ENCODE data around the gene DYNC1H1. TPM values are rescaled to one million over a fixed set of nuclear protein-coding genes. Genes with fewer than 3 reads are reported as not detected.

The DYNC1H1 gene
- total and polyA plus RNA-seq, 2 of the 13 experiments (the other 11 are each of a cell fraction or from before 2014, with no cell fraction given): 74.4 to 239 TPM

DNA sequence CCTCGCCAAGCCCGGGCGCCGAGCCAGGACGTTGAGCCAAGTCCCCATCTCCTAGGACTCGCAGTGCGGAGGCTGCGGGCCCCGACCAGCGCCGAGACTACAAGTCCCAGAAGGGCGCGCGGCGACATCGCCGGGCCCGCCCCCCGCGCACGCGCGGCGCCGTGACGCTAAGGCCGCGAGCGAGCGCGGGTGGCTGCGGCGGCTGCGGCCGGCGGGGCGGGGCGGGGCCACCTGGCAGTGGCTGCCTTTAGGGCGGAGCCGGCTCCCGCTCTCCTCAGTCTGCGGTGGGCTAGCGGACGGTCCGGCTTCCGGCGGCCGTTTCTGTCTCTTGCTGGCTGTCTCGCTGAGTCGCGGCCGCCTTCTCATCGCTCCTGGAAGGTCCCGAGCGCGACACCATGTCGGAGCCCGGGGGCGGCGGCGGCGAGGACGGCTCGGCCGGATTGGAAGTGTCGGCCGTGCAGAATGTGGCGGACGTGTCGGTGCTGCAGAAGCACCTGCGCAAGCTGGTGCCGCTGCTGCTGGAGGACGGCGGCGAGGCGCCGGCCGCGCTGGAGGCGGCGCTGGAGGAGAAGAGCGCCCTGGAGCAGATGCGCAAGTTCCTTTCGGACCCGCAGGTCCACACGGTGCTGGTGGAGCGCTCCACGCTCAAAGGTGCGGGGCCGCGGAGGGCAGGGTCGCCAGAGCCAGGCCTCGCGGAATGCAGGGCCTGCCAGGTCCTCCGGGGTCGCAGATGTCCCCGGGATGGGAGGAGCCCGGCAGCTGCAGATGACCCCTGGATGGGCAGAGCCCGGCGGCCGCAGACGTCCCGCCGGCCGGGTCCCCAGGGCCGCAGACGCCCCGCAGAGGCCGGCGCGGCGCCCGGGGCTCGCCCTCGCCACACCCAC is at the start of gene DYNC1H1 (continued):
- TF ChIP-seq, protein P1, sequence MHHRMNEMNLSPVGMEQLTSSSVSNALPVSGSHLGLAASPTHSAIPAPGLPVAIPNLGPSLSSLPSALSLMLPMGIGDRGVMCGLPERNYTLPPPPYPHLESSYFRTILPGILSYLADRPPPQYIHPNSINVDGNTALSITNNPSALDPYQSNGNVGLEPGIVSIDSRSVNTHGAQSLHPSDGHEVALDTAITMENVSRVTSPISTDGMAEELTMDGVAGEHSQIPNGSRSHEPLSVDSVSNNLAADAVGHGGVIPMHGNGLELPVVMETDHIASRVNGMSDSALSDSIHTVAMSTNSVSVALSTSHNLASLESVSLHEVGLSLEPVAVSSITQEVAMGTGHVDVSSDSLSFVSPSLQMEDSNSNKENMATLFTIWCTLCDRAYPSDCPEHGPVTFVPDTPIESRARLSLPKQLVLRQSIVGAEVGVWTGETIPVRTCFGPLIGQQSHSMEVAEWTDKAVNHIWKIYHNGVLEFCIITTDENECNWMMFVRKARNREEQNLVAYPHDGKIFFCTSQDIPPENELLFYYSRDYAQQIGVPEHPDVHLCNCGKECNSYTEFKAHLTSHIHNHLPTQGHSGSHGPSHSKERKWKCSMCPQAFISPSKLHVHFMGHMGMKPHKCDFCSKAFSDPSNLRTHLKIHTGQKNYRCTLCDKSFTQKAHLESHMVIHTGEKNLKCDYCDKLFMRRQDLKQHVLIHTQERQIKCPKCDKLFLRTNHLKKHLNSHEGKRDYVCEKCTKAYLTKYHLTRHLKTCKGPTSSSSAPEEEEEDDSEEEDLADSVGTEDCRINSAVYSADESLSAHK (CRISPR knock-in tag; IDR thresholded peaks at IDR 0.05; ENCODE audit: borderline replicate concordance): no peak
- TF ChIP-seq, protein P2, sequence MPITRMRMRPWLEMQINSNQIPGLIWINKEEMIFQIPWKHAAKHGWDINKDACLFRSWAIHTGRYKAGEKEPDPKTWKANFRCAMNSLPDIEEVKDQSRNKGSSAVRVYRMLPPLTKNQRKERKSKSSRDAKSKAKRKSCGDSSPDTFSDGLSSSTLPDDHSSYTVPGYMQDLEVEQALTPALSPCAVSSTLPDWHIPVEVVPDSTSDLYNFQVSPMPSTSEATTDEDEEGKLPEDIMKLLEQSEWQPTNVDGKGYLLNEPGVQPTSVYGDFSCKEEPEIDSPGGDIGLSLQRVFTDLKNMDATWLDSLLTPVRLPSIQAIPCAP (CRISPR knock-in tag; IDR thresholded peaks at IDR 0.05; ENCODE audit: low read depth): no peak
- TF ChIP-seq ZNF160 (CRISPR knock-in tag; IDR thresholded peaks at IDR 0.05) (0 out of 2 replicates have a peak, but pooled peaks have one; percentile 56), ZNF841 (CRISPR knock-in tag; IDR thresholded peaks at IDR 0.05; ENCODE audit: borderline replicate concordance) (0 out of 2 replicates have a peak, but pooled peaks have one; percentile 55), HDAC2 (CRISPR knock-in tag; IDR thresholded peaks at IDR 0.05) (no peak), ZNF761 (CRISPR knock-in tag; conservative IDR thresholded peaks at IDR 0.05) (peak; percentile 61; the same call in 1 of the 2 replicates), ZNF350 (CRISPR knock-in tag; IDR thresholded peaks at IDR 0.05; ENCODE audit: borderline replicate concordance, low read depth) (peak; percentile 68; the same call in 1 of the 2 replicates), HNRNPK (IDR thresholded peaks at IDR 0.05; ENCODE audit: low read depth, low read length, poor library complexity, severe bottlenecking) (no peak), MBNL3 (CRISPR knock-in tag; conservative IDR thresholded peaks at IDR 0.05) (no peak), ZNF24 (IDR thresholded peaks at IDR 0.05) (no peak), ZNF83 (CRISPR knock-in tag; IDR thresholded peaks at IDR 0.05; ENCODE audit: borderline replicate concordance) (0 out of 2 replicates have a peak, but pooled peaks have one; percentile 31), MTA1 (CRISPR knock-in tag; IDR thresholded peaks at IDR 0.05; ENCODE audit: borderline replicate concordance) (no peak), ZZZ3 (CRISPR knock-in tag; IDR thresholded peaks at IDR 0.05; ENCODE audit: borderline replicate concordance) (peak; percentile 44), ZNF766 (CRISPR knock-in tag; IDR thresholded peaks at IDR 0.05; ENCODE audit: borderline replicate concordance) (peak; percentile 31; the same call in 1 of the 2 replicates)
- TF ChIP-seq, protein P3, sequence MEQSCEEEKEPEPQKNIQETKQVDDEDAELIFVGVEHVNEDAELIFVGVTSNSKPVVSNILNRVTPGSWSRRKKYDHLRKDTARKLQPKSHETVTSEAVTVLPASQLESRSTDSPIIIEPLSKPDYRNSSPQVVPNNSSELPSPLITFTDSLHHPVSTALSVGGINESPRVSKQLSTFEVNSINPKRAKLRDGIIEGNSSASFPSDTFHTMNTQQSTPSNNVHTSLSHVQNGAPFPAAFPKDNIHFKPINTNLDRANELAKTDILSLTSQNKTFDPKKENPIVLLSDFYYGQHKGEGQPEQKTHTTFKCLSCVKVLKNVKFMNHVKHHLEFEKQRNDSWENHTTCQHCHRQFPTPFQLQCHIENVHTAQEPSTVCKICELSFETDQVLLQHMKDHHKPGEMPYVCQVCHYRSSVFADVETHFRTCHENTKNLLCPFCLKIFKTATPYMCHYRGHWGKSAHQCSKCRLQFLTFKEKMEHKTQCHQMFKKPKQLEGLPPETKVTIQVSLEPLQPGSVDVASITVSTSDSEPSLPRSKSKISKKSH (CRISPR knock-in tag; IDR thresholded peaks at IDR 0.05; ENCODE audit: borderline replicate concordance): peak; percentile 84
- TF ChIP-seq, protein P4, sequence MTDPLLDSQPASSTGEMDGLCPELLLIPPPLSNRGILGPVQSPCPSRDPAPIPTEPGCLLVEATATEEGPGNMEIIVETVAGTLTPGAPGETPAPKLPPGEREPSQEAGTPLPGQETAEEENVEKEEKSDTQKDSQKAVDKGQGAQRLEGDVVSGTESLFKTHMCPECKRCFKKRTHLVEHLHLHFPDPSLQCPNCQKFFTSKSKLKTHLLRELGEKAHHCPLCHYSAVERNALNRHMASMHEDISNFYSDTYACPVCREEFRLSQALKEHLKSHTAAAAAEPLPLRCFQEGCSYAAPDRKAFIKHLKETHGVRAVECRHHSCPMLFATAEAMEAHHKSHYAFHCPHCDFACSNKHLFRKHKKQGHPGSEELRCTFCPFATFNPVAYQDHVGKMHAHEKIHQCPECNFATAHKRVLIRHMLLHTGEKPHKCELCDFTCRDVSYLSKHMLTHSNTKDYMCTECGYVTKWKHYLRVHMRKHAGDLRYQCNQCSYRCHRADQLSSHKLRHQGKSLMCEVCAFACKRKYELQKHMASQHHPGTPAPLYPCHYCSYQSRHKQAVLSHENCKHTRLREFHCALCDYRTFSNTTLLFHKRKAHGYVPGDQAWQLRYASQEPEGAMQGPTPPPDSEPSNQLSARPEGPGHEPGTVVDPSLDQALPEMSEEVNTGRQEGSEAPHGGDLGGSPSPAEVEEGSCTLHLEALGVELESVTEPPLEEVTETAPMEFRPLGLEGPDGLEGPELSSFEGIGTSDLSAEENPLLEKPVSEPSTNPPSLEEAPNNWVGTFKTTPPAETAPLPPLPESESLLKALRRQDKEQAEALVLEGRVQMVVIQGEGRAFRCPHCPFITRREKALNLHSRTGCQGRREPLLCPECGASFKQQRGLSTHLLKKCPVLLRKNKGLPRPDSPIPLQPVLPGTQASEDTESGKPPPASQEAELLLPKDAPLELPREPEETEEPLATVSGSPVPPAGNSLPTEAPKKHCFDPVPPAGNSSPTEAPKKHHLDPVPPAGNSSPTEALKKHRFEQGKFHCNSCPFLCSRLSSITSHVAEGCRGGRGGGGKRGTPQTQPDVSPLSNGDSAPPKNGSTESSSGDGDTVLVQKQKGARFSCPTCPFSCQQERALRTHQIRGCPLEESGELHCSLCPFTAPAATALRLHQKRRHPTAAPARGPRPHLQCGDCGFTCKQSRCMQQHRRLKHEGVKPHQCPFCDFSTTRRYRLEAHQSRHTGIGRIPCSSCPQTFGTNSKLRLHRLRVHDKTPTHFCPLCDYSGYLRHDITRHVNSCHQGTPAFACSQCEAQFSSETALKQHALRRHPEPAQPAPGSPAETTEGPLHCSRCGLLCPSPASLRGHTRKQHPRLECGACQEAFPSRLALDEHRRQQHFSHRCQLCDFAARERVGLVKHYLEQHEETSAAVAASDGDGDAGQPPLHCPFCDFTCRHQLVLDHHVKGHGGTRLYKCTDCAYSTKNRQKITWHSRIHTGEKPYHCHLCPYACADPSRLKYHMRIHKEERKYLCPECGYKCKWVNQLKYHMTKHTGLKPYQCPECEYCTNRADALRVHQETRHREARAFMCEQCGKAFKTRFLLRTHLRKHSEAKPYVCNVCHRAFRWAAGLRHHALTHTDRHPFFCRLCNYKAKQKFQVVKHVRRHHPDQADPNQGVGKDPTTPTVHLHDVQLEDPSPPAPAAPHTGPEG (CRISPR knock-in tag; IDR thresholded peaks at IDR 0.05): peak; percentile 80; the same call in 1 of the 2 replicates
